A673 (cell line): ENCODE data around the gene CSPG5.

ENCODE experiments used
- EZH2 ChIP-seq: fragments of 200-600 bp; sonication (generic); IDR thresholded peaks from 2 replicates; pipeline ENCODE4 v1.6.1; 2017; ENCODE audit warnings: borderline replicate concordance, low read depth, mild to moderate bottlenecking, mixed read lengths, antibody characterized with exemption, low read length; ENCODE audit not compliant: poor library complexity, severe bottlenecking
- TF ChIP-seq, protein P1 (sequence below): fragments of 300-800, 200-600 bp; sonication (generic); conservative IDR thresholded peaks from 2 replicates; pipeline ENCODE4 v1.5.1; 2017; ENCODE audit warnings: low read depth, mild to moderate bottlenecking, antibody characterized with exemption, low read length, moderate library complexity, mixed read lengths

DNA sequence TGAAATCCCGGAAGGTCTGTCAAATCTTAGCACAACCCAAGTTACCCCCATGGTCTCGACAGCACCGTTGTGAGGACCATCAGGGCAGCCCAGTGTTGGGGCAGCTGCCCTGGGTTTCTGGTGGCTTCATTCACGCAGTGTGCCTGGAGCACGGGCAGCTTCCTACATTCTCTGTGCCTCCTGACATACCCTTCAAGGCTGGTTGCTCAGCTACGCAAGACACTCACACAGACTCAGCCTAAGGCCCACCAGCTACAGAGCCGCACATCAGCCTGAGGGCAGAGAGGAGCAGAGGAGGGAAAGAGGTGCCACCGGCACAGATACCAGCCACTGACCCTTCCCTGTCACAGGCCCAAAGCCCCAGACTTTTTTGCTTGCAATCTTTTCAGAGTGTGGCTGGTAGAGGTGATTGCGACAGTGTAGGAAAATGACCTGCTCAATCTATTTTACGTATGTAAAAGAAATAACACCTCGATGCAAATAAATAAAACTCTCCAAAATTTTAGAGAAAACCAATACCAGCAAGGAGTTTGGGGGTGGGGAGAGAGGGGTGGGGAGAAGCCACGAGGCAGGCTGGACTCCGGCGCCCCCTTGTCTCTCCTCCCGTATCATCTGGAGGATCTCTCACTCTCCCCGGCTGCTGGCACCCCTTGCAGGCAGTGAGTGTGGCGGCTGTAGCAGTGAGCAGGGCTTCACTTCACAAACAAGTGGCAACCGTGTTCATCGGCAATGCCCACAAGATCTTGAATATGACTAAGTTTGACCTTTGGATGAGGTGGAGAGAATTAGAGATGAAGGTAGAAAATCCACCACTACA lies 12.7 kb downstream of the CSPG5 start:
- TF ChIP-seq, protein P1, sequence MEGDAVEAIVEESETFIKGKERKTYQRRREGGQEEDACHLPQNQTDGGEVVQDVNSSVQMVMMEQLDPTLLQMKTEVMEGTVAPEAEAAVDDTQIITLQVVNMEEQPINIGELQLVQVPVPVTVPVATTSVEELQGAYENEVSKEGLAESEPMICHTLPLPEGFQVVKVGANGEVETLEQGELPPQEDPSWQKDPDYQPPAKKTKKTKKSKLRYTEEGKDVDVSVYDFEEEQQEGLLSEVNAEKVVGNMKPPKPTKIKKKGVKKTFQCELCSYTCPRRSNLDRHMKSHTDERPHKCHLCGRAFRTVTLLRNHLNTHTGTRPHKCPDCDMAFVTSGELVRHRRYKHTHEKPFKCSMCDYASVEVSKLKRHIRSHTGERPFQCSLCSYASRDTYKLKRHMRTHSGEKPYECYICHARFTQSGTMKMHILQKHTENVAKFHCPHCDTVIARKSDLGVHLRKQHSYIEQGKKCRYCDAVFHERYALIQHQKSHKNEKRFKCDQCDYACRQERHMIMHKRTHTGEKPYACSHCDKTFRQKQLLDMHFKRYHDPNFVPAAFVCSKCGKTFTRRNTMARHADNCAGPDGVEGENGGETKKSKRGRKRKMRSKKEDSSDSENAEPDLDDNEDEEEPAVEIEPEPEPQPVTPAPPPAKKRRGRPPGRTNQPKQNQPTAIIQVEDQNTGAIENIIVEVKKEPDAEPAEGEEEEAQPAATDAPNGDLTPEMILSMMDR: no peak
- no peak for TF ChIP-seq EZH2
